Neural cell (in vitro differentiated cells): ENCODE data around the gene CABLES2. TPM values are rescaled to one million over a fixed set of nuclear protein-coding genes. Genes with fewer than 3 reads are reported as not detected.

ENCODE experiments used
- H2AFZ ChIP-seq: fragments of 200-600, 300-800 bp; sonication (generic), shearing (Covaris generic); 2 replicates; pipeline ENCODE4 v1.6.0; 2014; ENCODE audit warnings: low read depth, mild to moderate bottlenecking, antibody characterized with exemption, low read length, moderate library complexity
- H3F3A ChIP-seq: fragments of 200-600 bp; shearing (Covaris generic); 2 replicates; pipeline ENCODE4 v1.6.1; 2016; ENCODE audit warnings: mild to moderate bottlenecking, moderate library complexity, mixed read lengths, antibody characterized with exemption, low read length; ENCODE audit not compliant: insufficient read depth, poor library complexity, severe bottlenecking
- H3K27ac ChIP-seq: fragments of 200-600, 300-800 bp; sonication (generic), shearing (Covaris generic); 2 replicates; pipeline ENCODE4 v1.5.1; 2014; ENCODE audit warnings: mild to moderate bottlenecking, low read length, moderate library complexity
- H3K27me3 ChIP-seq: fragments of 300-800, 200-600 bp; sonication (generic), shearing (Covaris generic); 2 replicates; pipeline ENCODE4 v1.6.0; 2014; ENCODE audit warnings: mild to moderate bottlenecking, low read depth, low read length, moderate library complexity; ENCODE audit not compliant: insufficient read depth
- H3K36me3 ChIP-seq: fragments of 300-800, 200-600 bp; sonication (generic), shearing (Covaris generic); 2 replicates; pipeline ENCODE4 v1.5.1; 2014; ENCODE audit warnings: mild to moderate bottlenecking, antibody characterized with exemption, low read length, moderate library complexity; ENCODE audit not compliant: insufficient read depth
- H3K4me2 ChIP-seq: fragments of 300-800, 200-600 bp; sonication (generic), shearing (Covaris generic); 2 replicates; pipeline ENCODE4 v1.6.0; 2014; ENCODE audit warnings: mild to moderate bottlenecking, low read length
- H3K4me3 ChIP-seq: fragments of 300-800, 200-600 bp; sonication (generic), shearing (Covaris generic); 2 replicates; pipeline ENCODE4 v1.5.1; 2014; ENCODE audit warnings: mild to moderate bottlenecking, low read length, moderate library complexity
- H3K79me2 ChIP-seq: fragments of 200-600 bp; shearing (Covaris generic); replicated peaks from 2 replicates; pipeline ENCODE4 v1.6.0; 2014; ENCODE audit warnings: mild to moderate bottlenecking, low read length, moderate library complexity; ENCODE audit not compliant: insufficient read depth
- H3K9ac ChIP-seq: fragments of 300-800, 200-600 bp; sonication (generic), shearing (Covaris generic); 2 replicates; pipeline ENCODE4 v1.6.1; 2016; ENCODE audit warnings: mild to moderate bottlenecking, low read length, mixed read lengths
- H3K9me2 ChIP-seq: fragments of 200-600 bp; shearing (Covaris generic); 2 replicates; pipeline ENCODE4 v1.6.1; 2016; ENCODE audit warnings: mild to moderate bottlenecking, low read length, mixed read lengths; ENCODE audit not compliant: insufficient read depth
- H3K9me3 ChIP-seq: fragments of 200-600, 300-800 bp; sonication (generic), shearing (Covaris generic); 2 replicates; pipeline ENCODE4 v1.6.1; 2016; ENCODE audit warnings: mild to moderate bottlenecking, mixed run types, low read length, moderate library complexity, mixed read lengths
- H4K20me1 ChIP-seq: fragments of 200-600 bp; shearing (Covaris generic); 2 replicates; pipeline ENCODE4 v1.6.1; 2016; ENCODE audit warnings: mild to moderate bottlenecking, mixed run types; ENCODE audit not compliant: insufficient read depth
- CTCF ChIP-seq: fragments of 450-650 bp; IDR thresholded peaks from 2 replicates; pipeline ENCODE4 v1.5.1; 2014; ENCODE audit warnings: antibody characterized with exemption, mild to moderate bottlenecking, moderate library complexity; ENCODE audit not compliant: poor library complexity, severe bottlenecking
- MXI1 ChIP-seq: fragments of 450-650 bp; conservative IDR thresholded peaks from 2 replicates; pipeline ENCODE4 v1.6.1; 2014; ENCODE audit warnings: antibody characterized with exemption, mild to moderate bottlenecking; ENCODE audit not compliant: poor library complexity, severe bottlenecking
- POLR2AphosphoS5 ChIP-seq: IDR thresholded peaks from 2 replicates; pipeline ENCODE4 v1.6.1; 2012
- RAD21 ChIP-seq: fragments of 450-650 bp; conservative IDR thresholded peaks from 2 replicates; pipeline ENCODE4 v1.6.1; 2014; ENCODE audit warnings: antibody characterized with exemption, mild to moderate bottlenecking, moderate library complexity
- SMC3 ChIP-seq: fragments of 450-650 bp; conservative IDR thresholded peaks from 2 replicates; pipeline ENCODE4 v1.6.1; 2014; ENCODE audit warnings: antibody characterized with exemption, mild to moderate bottlenecking, moderate library complexity; ENCODE audit not compliant: poor library complexity
- polyA plus RNA-seq: library from polyadenylated mRNA; depleted of rRNA; stranded (reverse); fragments of >200 nt; gene quantifications from 2 replicates; pipeline ENCODE4 v1.2.3, GENCODE V29; 2014

The CABLES2 gene
- polyA plus RNA-seq, 1 donor from 2014 or later: 8.3 TPM

DNA sequence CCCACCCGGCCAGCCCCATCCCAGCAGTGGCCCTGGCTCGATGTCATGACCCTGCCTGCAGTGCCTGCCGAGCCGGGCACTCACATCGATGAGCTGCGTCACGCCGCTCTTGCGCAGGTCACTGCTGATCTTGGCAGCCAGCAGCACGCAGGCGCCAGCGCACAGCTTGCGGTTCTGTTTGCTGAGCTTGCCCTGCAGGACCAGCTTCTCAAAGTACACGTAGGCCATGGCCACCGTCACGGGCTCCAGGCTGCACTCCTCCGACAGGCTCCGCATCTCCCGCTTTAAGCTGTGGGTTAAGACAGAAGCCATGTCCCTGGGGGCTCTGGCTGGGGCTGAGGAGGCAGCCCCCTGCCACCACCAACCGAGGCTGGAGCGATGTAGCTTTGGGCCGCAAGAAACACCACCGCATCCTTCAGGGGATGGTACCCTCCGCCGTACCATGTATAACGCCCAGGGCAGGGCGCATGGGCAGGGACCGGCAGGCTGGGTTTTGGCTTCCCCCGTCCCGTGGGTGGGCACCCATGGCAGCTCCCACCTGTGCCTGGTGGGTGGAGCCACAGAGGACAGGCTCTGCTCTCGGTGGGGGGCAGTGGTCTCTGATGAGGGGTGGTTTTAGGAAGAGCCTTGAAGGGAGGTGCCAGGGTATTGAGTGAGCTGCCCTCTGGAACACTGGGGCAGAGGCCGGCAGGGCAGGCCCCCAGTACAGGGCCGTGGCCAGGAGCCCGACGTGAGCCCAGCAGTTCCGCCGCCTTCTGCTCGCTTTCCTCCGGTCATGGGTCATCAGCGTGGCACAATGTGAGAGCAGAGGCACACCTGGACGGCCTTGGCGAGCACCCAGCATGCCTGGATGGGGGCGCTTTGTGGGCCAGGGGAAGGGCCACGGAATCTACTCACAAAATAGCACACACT, 15.7 kb downstream of the CABLES2 start:
- no peaks in the 10 kb centered on the region for H3K9me2 ChIP-seq
- no peak overlapping the region for H3K27ac ChIP-seq
- no peaks in the 10 kb centered on the region for H3K9me3 ChIP-seq
- no peaks in the 10 kb centered on the region for H4K20me1 ChIP-seq
- H2AFZ ChIP-seq: no peak overlapping the region
- H3K36me3 ChIP-seq: no peaks in the 10 kb centered on the region
- H3K4me2 ChIP-seq: no peak overlapping the region
- H3K79me2 ChIP-seq: peaks cover 17% of the 10 kb centered on the region
- no peaks in the 10 kb centered on the region for H3F3A ChIP-seq
- no peak for TF ChIP-seq POLR2AphosphoS5
- no peak for TF ChIP-seq MXI1
- no peak for TF ChIP-seq RAD21
- H3K4me3 ChIP-seq: no peak overlapping the region
- no peaks in the 10 kb centered on the region for H3K27me3 ChIP-seq
- H3K9ac ChIP-seq: no peak overlapping the region

GRCh38 chr20:62390317-62391164, 16.5 kb downstream of the CABLES2 start:
- Histone ChIP-seq H4K20me1 (no peaks in the 10 kb centered on the region), H3K27me3 (no peaks in the 10 kb centered on the region), H3K4me3 (no peak overlapping the region), H3K36me3 (no peaks in the 10 kb centered on the region), H3F3A (no peaks in the 10 kb centered on the region), H2AFZ (no peak overlapping the region), H3K9me2 (no peaks in the 10 kb centered on the region), H3K9ac (no peak overlapping the region), H3K27ac (no peak overlapping the region), H3K79me2 (peaks cover 25% of the 10 kb centered on the region), H3K9me3 (no peaks in the 10 kb centered on the region), H3K4me2 (no peak overlapping the region)
- no peak for TF ChIP-seq CTCF

GRCh38 chr20:62389601-62390087, 17.4 kb downstream of the CABLES2 start:
- peaks cover 31% of the 10 kb centered on the region for H3K79me2 ChIP-seq
- no peak overlapping the region for H3K9ac ChIP-seq
- H3K4me2 ChIP-seq: no peak overlapping the region
- TF ChIP-seq RAD21: no peak
- TF ChIP-seq SMC3: no peak
- no peak for TF ChIP-seq CTCF
- TF ChIP-seq POLR2AphosphoS5: no peak
- no peaks in the 10 kb centered on the region for H3K9me3 ChIP-seq
- H3K27me3 ChIP-seq: no peaks in the 10 kb centered on the region
- no peak overlapping the region for H2AFZ ChIP-seq
- H3K36me3 ChIP-seq: no peaks in the 10 kb centered on the region
- H4K20me1 ChIP-seq: no peaks in the 10 kb centered on the region
- no peaks in the 10 kb centered on the region for H3K9me2 ChIP-seq
- no peak overlapping the region for H3K27ac ChIP-seq
- H3K4me3 ChIP-seq: no peak overlapping the region
- H3F3A ChIP-seq: no peaks in the 10 kb centered on the region
